Measurements from ENCODE around the gene AKIP1. TPM values are rescaled to one million over a fixed set of nuclear protein-coding genes. Genes with fewer than 3 reads are reported as not detected.

Gene AKIP1
- total and polyA plus RNA-seq, 2 of the 8 experiments (the other 6 are each of a cell fraction or from before 2014, with no cell fraction given) = 17.8 to 29.6 TPM

DNA sequence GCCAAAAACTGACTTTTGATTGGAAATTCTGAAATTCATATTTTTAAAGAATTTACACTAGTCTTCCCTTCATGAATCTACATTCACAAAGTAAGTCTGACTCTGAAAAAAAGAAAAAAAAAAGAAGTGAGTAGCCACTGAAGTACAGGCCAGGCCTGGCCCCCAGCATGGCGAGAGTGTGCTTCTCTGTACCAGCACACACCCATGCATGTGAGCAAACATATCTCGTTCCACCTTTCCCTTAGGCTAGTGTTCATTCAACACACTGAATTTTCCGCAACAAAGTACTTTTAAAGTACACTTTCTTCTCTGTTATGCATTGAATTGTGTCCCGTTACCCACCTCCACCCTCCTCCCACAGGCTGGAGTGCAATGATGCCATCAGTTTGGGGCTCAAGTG lies 17.2 kb downstream of the AKIP1 start:
- POLR2A ChIA-PET (ENCODE audit: partially characterized antibody) = interaction anchor here (1.8 kb wide), 1 partner anchor 16 kb away, joined by 4 read pairs; no protein-coding TSS in a partner anchor
- TF ChIP-seq, protein P1, sequence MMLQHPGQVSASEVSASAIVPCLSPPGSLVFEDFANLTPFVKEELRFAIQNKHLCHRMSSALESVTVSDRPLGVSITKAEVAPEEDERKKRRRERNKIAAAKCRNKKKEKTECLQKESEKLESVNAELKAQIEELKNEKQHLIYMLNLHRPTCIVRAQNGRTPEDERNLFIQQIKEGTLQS (IDR thresholded peaks at IDR 0.05; ENCODE audit: insufficient read depth, low read depth, low read length) = no peak
- TF ChIP-seq CREB1 (IDR thresholded peaks at IDR 0.05) (no peak), TBP (IDR thresholded peaks at IDR 0.05; ENCODE audit: low read depth, low read length) (no peak), POLR2AphosphoS5 (IDR thresholded peaks at IDR 0.05; ENCODE audit: low read depth, low read length) (no peak), RAD21 (IDR thresholded peaks at IDR 0.05 in 1 of 2, conservative IDR thresholded peaks at IDR 0.05 in 1 of 2; ENCODE audit: low read depth in 2 of 2, low read length in 2 of 2) (no peak), EZH2 (IDR thresholded peaks at IDR 0.05; ENCODE audit: low read depth, low read length, severe bottlenecking) (no peak), SP4 (IDR thresholded peaks at IDR 0.05; ENCODE audit: low read length) (no peak), HDAC6 (IDR thresholded peaks at IDR 0.05; ENCODE audit: low read depth, low read length) (no peak), EP300 (IDR thresholded peaks at IDR 0.05; ENCODE audit: borderline replicate concordance in 1 of 2, low read depth in 2 of 2, low read length in 2 of 2) (no peak), KDM5A (IDR thresholded peaks at IDR 0.05; ENCODE audit: low read length) (no peak), SIRT6 (IDR thresholded peaks at IDR 0.05; ENCODE audit: low read length) (no peak)
- TF ChIP-seq, protein P2, sequence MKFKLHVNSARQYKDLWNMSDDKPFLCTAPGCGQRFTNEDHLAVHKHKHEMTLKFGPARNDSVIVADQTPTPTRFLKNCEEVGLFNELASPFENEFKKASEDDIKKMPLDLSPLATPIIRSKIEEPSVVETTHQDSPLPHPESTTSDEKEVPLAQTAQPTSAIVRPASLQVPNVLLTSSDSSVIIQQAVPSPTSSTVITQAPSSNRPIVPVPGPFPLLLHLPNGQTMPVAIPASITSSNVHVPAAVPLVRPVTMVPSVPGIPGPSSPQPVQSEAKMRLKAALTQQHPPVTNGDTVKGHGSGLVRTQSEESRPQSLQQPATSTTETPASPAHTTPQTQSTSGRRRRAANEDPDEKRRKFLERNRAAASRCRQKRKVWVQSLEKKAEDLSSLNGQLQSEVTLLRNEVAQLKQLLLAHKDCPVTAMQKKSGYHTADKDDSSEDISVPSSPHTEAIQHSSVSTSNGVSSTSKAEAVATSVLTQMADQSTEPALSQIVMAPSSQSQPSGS (IDR thresholded peaks at IDR 0.05; ENCODE audit: low read length) = no peak

More for the DNA sequence above, 17.2 kb downstream of the AKIP1 start:
- H3K14ac ChIP-seq (ENCODE audit: insufficient read length) = no peak overlapping the region
- H4K8ac ChIP-seq (ENCODE audit: extremely low read depth, insufficient read depth, low read length) = no peak overlapping the region; the same call in 1 of the 2 replicates
- H3K27me3 ChIP-seq (replicated peaks in 1 of 4; ENCODE audit: control insufficient read depth in 3 of 4, extremely low read depth in 1 of 4, insufficient read depth in 3 of 4, low read length in 3 of 4) = no peaks in the 10 kb centered on the region
- no peak overlapping the region for H2BK120ac ChIP-seq (replicated peaks; ENCODE audit: low read depth, low read length)
- no peaks in the 10 kb centered on the region for H3K23me2 ChIP-seq (ENCODE audit: low read depth, low read length)
- no peak overlapping the region for H3K4me3 ChIP-seq (ENCODE audit: extremely low read depth in 1 of 4, insufficient read depth in 2 of 4, low read depth in 3 of 4, low read length in 4 of 4)
- H2AK5ac ChIP-seq (ENCODE audit: low read depth, low read length) = no peak overlapping the region
- no peak overlapping the region for H2BK20ac ChIP-seq (ENCODE audit: low read length)
- H2BK5ac ChIP-seq (ENCODE audit: low read depth, low read length) = no peak overlapping the region
- H3K18ac ChIP-seq (ENCODE audit: extremely low read depth, low read length) = peak overlapping the region; percentile 48; the same call in 1 of the 2 replicates
- no peaks in the 10 kb centered on the region for H3K9me3 ChIP-seq (ENCODE audit: insufficient read depth in 2 of 2, low read depth in 1 of 2, low read length in 1 of 2)
- no peaks in the 10 kb centered on the region; the same call in 1 of the 2 replicates for H3K79me1 ChIP-seq (ENCODE audit: low read depth, low read length)
- no peak overlapping the region for H4K91ac ChIP-seq (replicated peaks; ENCODE audit: insufficient read length, low read length)
- no peaks in the 10 kb centered on the region for H4K20me1 ChIP-seq (replicated peaks in 1 of 2; ENCODE audit: control insufficient read depth in 1 of 2, insufficient read depth in 2 of 2, low read length in 2 of 2)
- H3K36me3 ChIP-seq (ENCODE audit: control insufficient read depth in 2 of 4, insufficient read depth in 4 of 4, low read length in 3 of 4) = peaks cover 0 to 3% (median under 1%) of the 10 kb centered on the region in 4 experiments; a peak in 3 of 8 replicates
- no peak overlapping the region for H2BK15ac ChIP-seq (ENCODE audit: low read length)
- H3K9ac ChIP-seq (replicated peaks in 1 of 4; ENCODE audit: extremely low read depth in 1 of 4, low read depth in 3 of 4, low read length in 3 of 4) = no peak overlapping the region
- H3K27ac ChIP-seq (ENCODE audit: low read depth, low read length) = no peak overlapping the region
- H3K23ac ChIP-seq (ENCODE audit: insufficient read length) = no peak overlapping the region
- H4K5ac ChIP-seq (ENCODE audit: insufficient read length, low read depth, low read length) = no peak overlapping the region
- FAIRE-seq (no peak), DNase-seq (ENCODE audit: low read depth in 1 of 2, low spot score in 2 of 2) (no peak)
- H3K56ac ChIP-seq (replicated peaks; ENCODE audit: insufficient read length, low read depth, low read length) = no peak overlapping the region
- H2BK12ac ChIP-seq (ENCODE audit: low read depth, low read length) = no peak overlapping the region
- WGBS, 2 experiments (ENCODE audit: extremely low coverage in 1 of 2, insufficient coverage in 1 of 2, insufficient read length in 1 of 2, insufficient replicate concordance in 2 of 2, low coverage in 1 of 2, low lambda C conversion rate in 2 of 2, missing lambda C conversion rate in 1 of 2) = 83% methylated on average over 3 of the region's 4 CpGs; no CpG with 5 or more reads in 1 of the 2 experiments
- no peak overlapping the region for H3K4ac ChIP-seq (replicated peaks; ENCODE audit: insufficient read length, low read depth, low read length)
- H3K4me1 ChIP-seq (replicated peaks in 1 of 4; ENCODE audit: control insufficient read depth in 3 of 4, insufficient read depth in 4 of 4, low read length in 3 of 4) = peaks cover 0 to 8% (median under 1%) of the 10 kb centered on the region in 4 experiments; a peak in 2 of 7 replicates
- H2AFZ ChIP-seq (ENCODE audit: low read length) = no peak overlapping the region
- H3K4me2 ChIP-seq (ENCODE audit: insufficient read depth in 1 of 2, low read depth in 2 of 2, low read length in 2 of 2) = no peak overlapping the region
- no peaks in the 10 kb centered on the region for H3K79me2 ChIP-seq (ENCODE audit: control insufficient read depth in 1 of 2, insufficient read depth in 2 of 2, low read length in 2 of 2)
- CTCF ChIA-PET (ENCODE audit: partially characterized antibody) = interaction anchor here (0.6 to 3.4 kb wide), 4 partner anchors 13 to 343 kb away, joined by 3 to 20 read pairs (median 6); no protein-coding TSS in a partner anchor

Data from H1 (cell line).